Heart left ventricle (tissue), 13 donors: Measurements from ENCODE around the gene CKS1B.

Experiments used
- CTCF ChIP-seq, 12 donors: fragments of 200-600 bp; sonication (generic) in 4 of 12; IDR thresholded peaks; one replicate each; pipeline versions ENCODE4 v1.5.0 to v1.8.0; 2018 to 2022; ENCODE audit warnings: antibody characterized with exemption in 12 of 12, mild to moderate bottlenecking in 5 of 12
- POLR2A ChIP-seq, 2 donors: fragments of 450-650 bp; IDR thresholded peaks; one replicate each; pipeline ENCODE4 v1.6.1; 2017; ENCODE audit warnings: antibody characterized with exemption in 2 of 2, mild to moderate bottlenecking in 2 of 2, moderate library complexity in 2 of 2
- donor health status: ischemic (EF 13 %, LVEDD 7.1; RV severe dilation, severe dysfunction).
- donor health status: DM: no; HTN: yes; CAD: no.
- donor health status: DM: no; HTN: no; CAD: no.
- donor health status: ischemic (EF 25% LVEDD 6.9; RV normal size, moderate dysfunction).
- donor health status: ischemic (EF 25% LVEDD 5.7; RV mildly dilated, moderate dysfunction).
- donor health status: ischemic (EF 35%, LVEDD 5.7; RV mildly dilated, moderate dysfunction).
- donor health status: nonischemic (EF 11% LVEDD 7.7; RV severe dilation, severe dysfunction).
- donor health status: DM: yes; HTN: yes; CAD: no.
- donor health status: PGD.
- donor health status: ischemic (EF 29% LVEDD 5.4; RV normal size, mild dysfunction).
- donor health status: nonischemic (EF 23%, LVEDD 6.1; RV moderate dilation, normal function).

- TF ChIP-seq CTCF (IDR thresholded peaks at IDR 0.05) (no peak), POLR2A (IDR thresholded peaks at IDR 0.05) (no peak)
Measured at GRCh38 chr1:155023627-155024026, 49.1 kb downstream of the CKS1B start.
